SK-N-SH (cell line): Measurements from ENCODE around the gene CDK9. TPM values are rescaled to one million over a fixed set of nuclear protein-coding genes. Genes with fewer than 3 reads are reported as not detected.

ENCODE experiments used
- CTCF ChIA-PET: fragments of 300-600, 350-600 bp; formaldehyde crosslinking; extraction: SDS; loops from one replicate; lab custom pipeline; 2021; lab: Yijun Ruan, JAX
- POLR2A ChIA-PET: fragments of 350-600 bp; sonication (Branson Sonifier 250); formaldehyde crosslinking; extraction: SDS; loops from one replicate; lab custom pipeline; 2020; ENCODE audit warnings: antibody characterized with exemption, inconsistent platforms; lab: Yijun Ruan, JAX
- DNase-seq: peaks from one replicate; pipeline ENCODE4 v3.0.0; 2012
- H2AFZ ChIP-seq: fragments of 200-600 bp; sonication (generic); 2 replicates; pipeline ENCODE4 v1.8.1; 2016; ENCODE audit warnings: antibody characterized with exemption, mild to moderate bottlenecking, low read depth
- H3F3A ChIP-seq: fragments of 200-600 bp; sonication (generic); replicated peaks from 2 replicates; pipeline ENCODE3; 2016; ENCODE audit warnings: antibody characterized with exemption, mild to moderate bottlenecking; ENCODE audit not compliant: insufficient read depth
- H3K27ac ChIP-seq, 2 experiments: fragments of 200-500 bp in 1 of 2; fragments of 200-600 bp in 1 of 2; sonication (Bioruptor generic) in 1 of 2; sonication (generic), shearing (Covaris generic) in 1 of 2; 2 replicates each; pipeline versions ENCODE4 v1.5.1 to v1.6.1; 2014 to 2016; ENCODE audit warnings: low read depth in 2 of 2, inconsistent platforms in 1 of 2, low read length in 1 of 2, mild to moderate bottlenecking in 1 of 2, mixed read lengths in 1 of 2
- H3K27me3 ChIP-seq: fragments of 200-600 bp; sonication (generic), shearing (Covaris generic); 2 replicates; pipeline ENCODE4 v1.6.1; 2016; ENCODE audit warnings: mixed run types; ENCODE audit not compliant: insufficient read depth
- H3K36me3 ChIP-seq, 2 experiments: fragments of 200-500 bp in 1 of 2; fragments of 200-600 bp in 1 of 2; sonication (Bioruptor generic) in 1 of 2; sonication (generic) in 1 of 2; replicated peaks in 1 of 2; 2 replicates each; pipeline versions ENCODE3 to v1.5.1; 2014 to 2016; ENCODE audit warnings: low read length in 1 of 2, mild to moderate bottlenecking in 1 of 2; ENCODE audit not compliant: insufficient read depth in 2 of 2, control insufficient read depth in 1 of 2
- H3K4me1 ChIP-seq, 2 experiments: fragments of 200-500 bp in 1 of 2; fragments of 200-600 bp in 1 of 2; sonication (Bioruptor generic) in 1 of 2; sonication (generic), shearing (Covaris generic) in 1 of 2; 2 replicates each; pipeline versions ENCODE4 v1.5.1 to v1.6.1; 2014 to 2016; ENCODE audit warnings: low read depth in 1 of 2, low read length in 1 of 2, mixed run types in 1 of 2; ENCODE audit not compliant: insufficient read depth in 2 of 2, control insufficient read depth in 1 of 2
- H3K4me2 ChIP-seq: fragments of 200-600 bp; sonication (generic), shearing (Covaris generic); 2 replicates; pipeline ENCODE4 v1.6.1; 2017; ENCODE audit warnings: mixed run types
- H3K4me3 ChIP-seq, 2 experiments: fragments of 200-500 bp in 1 of 2; fragments of 200-600 bp in 1 of 2; sonication (Bioruptor generic) in 1 of 2; sonication (generic), shearing (Covaris generic) in 1 of 2; 2 replicates each; pipeline versions ENCODE4 v1.5.1 to v1.8.1; 2014 to 2016; ENCODE audit warnings: low read depth in 2 of 2, inconsistent platforms in 1 of 2, low read length in 1 of 2, mild to moderate bottlenecking in 1 of 2, mixed read lengths in 1 of 2, moderate library complexity in 1 of 2
- H3K79me2 ChIP-seq: fragments of 200-600 bp; sonication (generic); 2 replicates; pipeline ENCODE4 v1.8.1; 2017; ENCODE audit warnings: mild to moderate bottlenecking; ENCODE audit not compliant: insufficient read depth
- H3K9ac ChIP-seq: fragments of 200-600 bp; sonication (generic); 2 replicates; pipeline ENCODE4 v1.6.1; 2017; ENCODE audit warnings: mixed run types
- H3K9me2 ChIP-seq: fragments of 200-600 bp; sonication (generic); 2 replicates; pipeline ENCODE4 v1.6.1; 2017; ENCODE audit warnings: mixed run types
- H3K9me3 ChIP-seq: fragments of 200-600 bp; sonication (generic); 2 replicates; pipeline ENCODE4 v1.6.1; 2017; ENCODE audit warnings: mixed run types, mild to moderate bottlenecking, moderate library complexity
- H4K20me1 ChIP-seq: fragments of 200-600 bp; sonication (generic); 2 replicates; pipeline ENCODE4 v1.6.1; 2017; ENCODE audit warnings: mild to moderate bottlenecking, mixed run types; ENCODE audit not compliant: insufficient read depth
- EP300 ChIP-seq, 2 experiments: IDR thresholded peaks; 2 replicates each; pipeline versions ENCODE4 v1.4.0 to v1.6.1; 2012; ENCODE audit warnings: borderline replicate concordance in 1 of 2, low read depth in 1 of 2, low read length in 1 of 2
- FOXJ3 ChIP-seq: sonication (generic); formaldehyde crosslinking; IDR thresholded peaks from 2 replicates; pipeline ENCODE4 v1.5.1; 2020; ENCODE audit warnings: mild to moderate bottlenecking, missing genetic modification reagents
- FOXM1 ChIP-seq: IDR thresholded peaks from 2 replicates; pipeline ENCODE4 v1.4.0; 2012; ENCODE audit warnings: low read depth, mild to moderate bottlenecking
- GABPA ChIP-seq: IDR thresholded peaks from 2 replicates; pipeline ENCODE4 v1.4.0; 2012; ENCODE audit warnings: low read depth, mild to moderate bottlenecking
- GATA2 ChIP-seq: sonication (generic); formaldehyde crosslinking; IDR thresholded peaks from 2 replicates; pipeline ENCODE4 v1.5.0; 2020; ENCODE audit warnings: mild to moderate bottlenecking, missing genetic modification reagents
- JUND ChIP-seq: IDR thresholded peaks from 2 replicates; pipeline ENCODE4 v1.4.0; 2012
- NRF1 ChIP-seq: IDR thresholded peaks from 2 replicates; pipeline ENCODE4 v1.6.1; 2012; ENCODE audit warnings: low read depth, mild to moderate bottlenecking, low read length
- RCOR1 ChIP-seq: fragments of 150-350 bp; IDR thresholded peaks from 2 replicates; pipeline ENCODE4 v1.6.1; 2017; ENCODE audit warnings: antibody characterized with exemption, low read length
- RFX5 ChIP-seq: IDR thresholded peaks from 2 replicates; pipeline ENCODE4 v1.6.1; 2012; ENCODE audit warnings: mild to moderate bottlenecking, improper control_type of control experiment, low read length
- SIN3A ChIP-seq: IDR thresholded peaks from 2 replicates; pipeline ENCODE4 v1.6.1; 2012; ENCODE audit warnings: low read depth, mild to moderate bottlenecking, low read length, moderate library complexity, borderline replicate concordance
- TEAD4 ChIP-seq: IDR thresholded peaks from 2 replicates; pipeline ENCODE4 v1.4.0; 2012; ENCODE audit warnings: mild to moderate bottlenecking, borderline replicate concordance; ENCODE audit not compliant: insufficient read depth
- WGBS: methylation state at CpG from one replicate; pipeline ENCODE4 v1.1.6; 2017; ENCODE audit warnings: low lambda C conversion rate; 5-methylcytosine and 5-hydroxymethylcytosine counted together
- polyA plus RNA-seq, 3 experiments: library from polyadenylated mRNA; depleted of rRNA; stranded (reverse); fragments of >200 nt; gene quantifications; 2 replicates each; pipeline ENCODE4 v1.2.3, GENCODE V29; 2012
- TF ChIP-seq, protein P1 (sequence below): IDR thresholded peaks from 2 replicates; pipeline ENCODE4; 2012
- TF ChIP-seq, protein P2 (sequence below): IDR thresholded peaks from 2 replicates; pipeline ENCODE4 v1.4.0; 2012; ENCODE audit warnings: low read depth, borderline replicate concordance
- TF ChIP-seq, protein P3 (sequence below): fragments of 150-350 bp; IDR thresholded peaks from 2 replicates; pipeline ENCODE4 v1.6.1; 2017; ENCODE audit warnings: antibody characterized with exemption, low read length, low read depth, borderline replicate concordance
- TF ChIP-seq, protein P4 (sequence below): IDR thresholded peaks from 2 replicates; pipeline ENCODE4 v1.4.0; 2012; ENCODE audit warnings: low read depth

CDK9 gene
- polyA plus RNA-seq, 1 of the 3 experiments (the other 2 are of a cell fraction) = 82.7 TPM

DNA sequence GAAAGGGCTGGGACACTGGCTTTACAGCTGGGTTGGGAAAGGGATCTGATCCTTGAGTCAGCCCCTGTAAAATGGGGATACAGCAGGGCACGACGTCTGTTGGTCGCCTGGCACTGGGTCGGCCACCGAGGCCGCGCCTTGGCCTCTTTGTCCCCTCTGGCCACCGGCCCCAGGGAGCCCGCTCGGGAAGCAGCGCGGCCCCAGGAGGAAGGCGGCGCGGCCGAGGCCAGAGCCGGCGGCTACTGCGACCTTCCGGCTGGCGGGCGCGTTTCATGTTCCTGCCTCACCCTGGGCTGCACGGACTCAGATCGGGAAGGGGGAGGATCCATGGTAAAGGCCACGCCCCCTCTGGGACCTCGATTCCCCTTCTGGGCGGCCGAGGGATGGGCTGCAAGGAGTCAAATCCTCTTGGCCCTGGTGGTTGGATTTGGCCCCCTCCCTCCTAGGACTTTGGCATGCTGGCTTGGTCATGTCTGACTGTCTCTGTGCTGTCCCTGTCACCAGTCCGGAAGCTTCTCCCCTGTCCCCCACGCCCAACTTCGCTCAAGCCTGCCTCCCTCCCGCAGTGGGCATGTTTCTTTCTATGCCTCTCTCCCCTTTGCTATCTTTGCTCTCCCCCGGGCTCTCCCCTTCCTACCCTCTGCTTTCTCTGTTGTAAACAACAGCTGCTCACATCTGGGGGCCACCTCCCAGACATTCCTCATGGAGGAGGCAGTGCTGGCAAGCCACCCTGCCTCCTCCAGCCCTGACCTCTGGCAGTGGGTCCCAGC, 42.6 kb downstream of the CDK9 start:
- POLR2A ChIA-PET = no interaction called here
- no peak for DNase-seq

DNA sequence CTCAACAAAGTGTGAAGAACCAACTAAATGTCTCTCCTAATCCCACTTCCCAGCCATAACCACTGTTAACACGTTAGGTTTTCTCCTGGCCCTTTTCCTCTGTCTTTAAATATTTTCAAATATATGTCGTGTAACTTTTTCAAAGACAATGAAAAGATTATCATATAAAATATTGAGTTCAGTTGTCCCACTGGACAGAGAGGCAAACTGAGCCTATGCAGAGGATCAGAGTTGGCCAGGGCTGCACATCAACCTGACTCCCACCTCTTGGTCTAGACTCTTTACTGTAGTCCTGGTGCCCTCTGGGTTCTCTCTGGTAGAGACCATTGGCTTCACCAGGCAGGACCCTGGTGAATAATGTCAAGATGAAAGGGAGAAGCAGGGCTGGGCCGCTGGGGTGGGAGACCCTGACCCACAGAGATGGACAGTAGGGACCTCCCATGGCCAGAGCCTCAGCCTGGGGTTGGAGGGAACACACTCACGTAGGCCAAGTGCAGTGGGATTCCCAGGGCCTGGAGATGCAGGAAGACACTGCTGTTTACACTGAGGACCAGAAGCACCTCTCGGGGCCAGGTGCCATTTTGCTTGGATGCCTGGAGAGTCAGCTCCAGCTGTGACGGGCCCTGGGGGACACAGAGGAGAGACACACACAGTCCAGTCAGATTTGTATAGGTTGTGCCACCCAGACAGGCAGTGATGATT, 43.5 kb downstream of the CDK9 start:
- 90% methylated on average over 4 of the region's 6 CpGs for WGBS
- H3K27me3 ChIP-seq = no peaks in the 10 kb centered on the region
- H3K9me2 ChIP-seq = no peaks in the 10 kb centered on the region
- no peak for DNase-seq
- H3K27ac ChIP-seq = no peak overlapping the region
- CTCF ChIA-PET = interaction anchor here (1.0 to 1.2 kb wide), 3 partner anchors 23 to 92 kb away, joined by 3 to 4 read pairs (median 4); no protein-coding TSS in a partner anchor
- no peaks in the 10 kb centered on the region for H3F3A ChIP-seq
- H3K79me2 ChIP-seq = no peaks in the 10 kb centered on the region
- peaks cover 3 to 8% of the 10 kb centered on the region in 2 experiments for H3K36me3 ChIP-seq
- no peak overlapping the region for H3K9ac ChIP-seq
- H3K4me1 ChIP-seq = peaks cover 0 to 4% of the 10 kb centered on the region in 2 experiments; a peak in 1 of 4 replicates
- H3K4me3 ChIP-seq = no peak overlapping the region
- H3K9me3 ChIP-seq = no peaks in the 10 kb centered on the region
- TF ChIP-seq RCOR1 = no peak
- TF ChIP-seq GATA2 = no peak
- TF ChIP-seq TEAD4 = no peak
- TF ChIP-seq, protein P1, sequence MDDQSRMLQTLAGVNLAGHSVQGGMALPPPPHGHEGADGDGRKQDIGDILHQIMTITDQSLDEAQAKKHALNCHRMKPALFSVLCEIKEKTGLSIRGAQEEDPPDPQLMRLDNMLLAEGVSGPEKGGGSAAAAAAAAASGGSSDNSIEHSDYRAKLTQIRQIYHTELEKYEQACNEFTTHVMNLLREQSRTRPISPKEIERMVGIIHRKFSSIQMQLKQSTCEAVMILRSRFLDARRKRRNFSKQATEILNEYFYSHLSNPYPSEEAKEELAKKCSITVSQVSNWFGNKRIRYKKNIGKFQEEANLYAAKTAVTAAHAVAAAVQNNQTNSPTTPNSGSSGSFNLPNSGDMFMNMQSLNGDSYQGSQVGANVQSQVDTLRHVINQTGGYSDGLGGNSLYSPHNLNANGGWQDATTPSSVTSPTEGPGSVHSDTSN = no peak
- no peak for TF ChIP-seq JUND
- no peak for TF ChIP-seq NRF1
- TF ChIP-seq FOXJ3 (CRISPR knock-in tag) = no peak
- TF ChIP-seq, protein P2, sequence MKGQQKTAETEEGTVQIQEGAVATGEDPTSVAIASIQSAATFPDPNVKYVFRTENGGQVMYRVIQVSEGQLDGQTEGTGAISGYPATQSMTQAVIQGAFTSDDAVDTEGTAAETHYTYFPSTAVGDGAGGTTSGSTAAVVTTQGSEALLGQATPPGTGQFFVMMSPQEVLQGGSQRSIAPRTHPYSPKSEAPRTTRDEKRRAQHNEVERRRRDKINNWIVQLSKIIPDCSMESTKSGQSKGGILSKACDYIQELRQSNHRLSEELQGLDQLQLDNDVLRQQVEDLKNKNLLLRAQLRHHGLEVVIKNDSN = no peak
- TF ChIP-seq GABPA = no peak
- no peak for TF ChIP-seq SIN3A
- TF ChIP-seq RFX5 = no peak
- TF ChIP-seq EP300 (IDR thresholded peaks at IDR 0.05; ENCODE audit: borderline replicate concordance in 1 of 2, low read depth in 1 of 2, low read length in 1 of 2) = no peak
- TF ChIP-seq, protein P3, sequence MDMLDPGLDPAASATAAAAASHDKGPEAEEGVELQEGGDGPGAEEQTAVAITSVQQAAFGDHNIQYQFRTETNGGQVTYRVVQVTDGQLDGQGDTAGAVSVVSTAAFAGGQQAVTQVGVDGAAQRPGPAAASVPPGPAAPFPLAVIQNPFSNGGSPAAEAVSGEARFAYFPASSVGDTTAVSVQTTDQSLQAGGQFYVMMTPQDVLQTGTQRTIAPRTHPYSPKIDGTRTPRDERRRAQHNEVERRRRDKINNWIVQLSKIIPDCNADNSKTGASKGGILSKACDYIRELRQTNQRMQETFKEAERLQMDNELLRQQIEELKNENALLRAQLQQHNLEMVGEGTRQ = no peak
- no peak for TF ChIP-seq FOXM1
- TF ChIP-seq, all 33 proteins: peak for 0
- Histone ChIP-seq H4K20me1 (no peaks in the 10 kb centered on the region), H3K4me2 (no peak overlapping the region), H2AFZ (no peak overlapping the region)
- POLR2A ChIA-PET = no interaction called here

More for the DNA sequence above, 42.6 kb downstream of the CDK9 start:
- no peaks in the 10 kb centered on the region for H3F3A ChIP-seq
- TF ChIP-seq, protein P4, sequence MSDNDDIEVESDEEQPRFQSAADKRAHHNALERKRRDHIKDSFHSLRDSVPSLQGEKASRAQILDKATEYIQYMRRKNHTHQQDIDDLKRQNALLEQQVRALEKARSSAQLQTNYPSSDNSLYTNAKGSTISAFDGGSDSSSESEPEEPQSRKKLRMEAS = no peak
- TF ChIP-seq GABPA (no peak), JUND (no peak)
- TF ChIP-seq, all 33 proteins: peak for 0
- no peak overlapping the region for H2AFZ ChIP-seq
- no peak overlapping the region for H3K4me3 ChIP-seq
- no peaks in the 10 kb centered on the region for H3K27me3 ChIP-seq
- no peaks in the 10 kb centered on the region for H3K9me3 ChIP-seq
- H4K20me1 ChIP-seq = no peaks in the 10 kb centered on the region
- CTCF ChIA-PET = interaction anchor here (0.6 to 1.2 kb wide), 3 partner anchors 22 to 93 kb away, joined by 3 to 4 read pairs (median 3); no protein-coding TSS in a partner anchor
- no peak overlapping the region for H3K4me2 ChIP-seq
- H3K9me2 ChIP-seq = no peaks in the 10 kb centered on the region
- H3K4me1 ChIP-seq = peaks cover 0 to 4% of the 10 kb centered on the region in 2 experiments; a peak in 1 of 4 replicates
- H3K27ac ChIP-seq = no peak overlapping the region
- no peak overlapping the region for H3K9ac ChIP-seq
- no peaks in the 10 kb centered on the region for H3K79me2 ChIP-seq
- WGBS = 90% methylated on average over 12 of the region's 34 CpGs
- peaks cover 3 to 13% of the 10 kb centered on the region in 2 experiments for H3K36me3 ChIP-seq
